Omental fat pad (tissue), 4 donors: Measurements from ENCODE around the gene APBA2. TPM values are rescaled to one million over a fixed set of nuclear protein-coding genes. Genes with fewer than 3 reads are reported as not detected.

Experiments
- ATAC-seq: fragments of 150-250 bp; one replicate; pipeline ENCODE4 v1.9.1; 2016; ENCODE audit warnings: mild to moderate bottlenecking, moderate library complexity; ENCODE audit not compliant: low FRiP score
- DNase-seq: peaks from one replicate; pipeline ENCODE4 v3.0.0-alpha.2; 2019; ENCODE audit warnings: low spot score
- total RNA-seq, 4 donors: library from RNA; depleted of rRNA; stranded (reverse); fragments of >200 nt; gene quantifications; one replicate each; pipeline ENCODE4 v1.1.0, GENCODE V29; 2016
- TF ChIP-seq, protein P1 (sequence below), 3 donors: fragments of 450-650 bp; IDR thresholded peaks; one replicate each; pipeline ENCODE4 v1.5.1; 2016 to 2017; ENCODE audit warnings: antibody characterized with exemption in 3 of 3, mild to moderate bottlenecking in 3 of 3, moderate library complexity in 2 of 3

The APBA2 gene
- total RNA-seq, 4 donors from 2014 or later: 0.93 to 4.3 (median 2.6) TPM

DNA sequence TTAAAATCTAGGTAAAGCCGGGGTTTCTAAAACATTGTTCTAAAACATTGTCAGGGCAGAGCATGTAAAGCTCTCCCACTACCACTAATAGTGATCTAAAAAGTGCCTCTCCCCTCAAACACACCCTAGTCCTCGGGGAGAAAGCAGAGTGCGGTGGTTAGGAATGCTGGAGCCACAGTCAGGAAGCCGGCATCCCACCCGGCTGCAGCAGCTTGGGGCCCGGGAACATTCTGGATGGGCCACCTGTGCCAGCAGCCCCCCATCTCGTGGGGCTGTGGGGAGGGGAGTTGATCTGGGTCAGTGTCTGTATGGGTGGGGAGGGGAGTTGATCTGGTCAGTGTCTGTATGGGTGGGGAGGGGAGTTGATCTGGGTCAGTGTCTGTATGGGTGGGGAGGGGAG lies 176.9 kb downstream of the APBA2 start:
- DNase-seq: no peak
- TF ChIP-seq, protein P1, sequence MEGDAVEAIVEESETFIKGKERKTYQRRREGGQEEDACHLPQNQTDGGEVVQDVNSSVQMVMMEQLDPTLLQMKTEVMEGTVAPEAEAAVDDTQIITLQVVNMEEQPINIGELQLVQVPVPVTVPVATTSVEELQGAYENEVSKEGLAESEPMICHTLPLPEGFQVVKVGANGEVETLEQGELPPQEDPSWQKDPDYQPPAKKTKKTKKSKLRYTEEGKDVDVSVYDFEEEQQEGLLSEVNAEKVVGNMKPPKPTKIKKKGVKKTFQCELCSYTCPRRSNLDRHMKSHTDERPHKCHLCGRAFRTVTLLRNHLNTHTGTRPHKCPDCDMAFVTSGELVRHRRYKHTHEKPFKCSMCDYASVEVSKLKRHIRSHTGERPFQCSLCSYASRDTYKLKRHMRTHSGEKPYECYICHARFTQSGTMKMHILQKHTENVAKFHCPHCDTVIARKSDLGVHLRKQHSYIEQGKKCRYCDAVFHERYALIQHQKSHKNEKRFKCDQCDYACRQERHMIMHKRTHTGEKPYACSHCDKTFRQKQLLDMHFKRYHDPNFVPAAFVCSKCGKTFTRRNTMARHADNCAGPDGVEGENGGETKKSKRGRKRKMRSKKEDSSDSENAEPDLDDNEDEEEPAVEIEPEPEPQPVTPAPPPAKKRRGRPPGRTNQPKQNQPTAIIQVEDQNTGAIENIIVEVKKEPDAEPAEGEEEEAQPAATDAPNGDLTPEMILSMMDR (IDR thresholded peaks at IDR 0.05): no peak
- ATAC-seq: no peak

GRCh38 chr15:29063646-29064045 lies 177.9 kb downstream of the APBA2 start:
- ATAC-seq (no peak), DNase-seq (no peak)
- TF ChIP-seq, protein P1 (IDR thresholded peaks at IDR 0.05): no peak

DNA sequence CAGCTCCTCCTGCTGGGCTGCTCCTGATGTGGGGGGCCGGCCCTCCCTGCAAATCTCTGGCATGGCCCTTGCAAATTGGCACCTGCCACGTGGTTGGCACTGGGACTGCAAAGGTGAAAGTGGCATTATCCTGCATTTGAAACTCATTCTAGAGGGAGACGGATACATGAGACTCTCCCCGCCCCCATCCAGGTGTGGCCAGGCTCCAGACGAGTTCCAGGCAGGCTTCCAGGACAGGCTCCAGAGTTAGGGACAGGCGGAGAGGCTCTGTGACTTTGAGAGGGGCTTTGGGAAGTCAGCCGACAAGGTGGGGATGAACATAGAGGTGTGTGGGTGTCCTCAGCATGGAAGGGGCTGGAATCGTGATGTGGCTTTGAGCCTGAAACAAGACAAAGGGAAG lies 178.5 kb downstream of the APBA2 start:
- TF ChIP-seq, protein P1 (IDR thresholded peaks at IDR 0.05): no peak
- no peak for ATAC-seq
- no peak for DNase-seq

DNA sequence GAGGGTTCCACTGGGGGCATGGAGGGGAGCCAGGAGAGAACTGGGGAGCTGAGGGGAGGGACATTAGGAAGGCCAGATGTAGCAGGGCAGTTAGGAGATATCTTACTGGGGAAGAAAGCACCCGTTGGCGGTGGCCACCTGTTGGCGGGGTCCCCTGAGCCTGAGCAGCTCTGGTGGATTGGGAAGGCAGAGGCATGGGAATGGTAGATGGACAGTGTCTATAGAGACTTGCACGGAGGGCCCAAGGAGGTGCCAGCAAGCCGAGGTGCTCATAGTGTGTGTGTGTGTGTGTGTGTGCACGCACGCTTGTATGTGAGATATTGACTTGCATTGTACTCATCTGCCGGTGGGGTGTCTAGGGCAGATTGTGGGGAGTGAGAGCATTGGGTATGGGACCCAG lies 179.0 kb downstream of the APBA2 start:
- ATAC-seq (no peak), DNase-seq (no peak)
- TF ChIP-seq, protein P1 (IDR thresholded peaks at IDR 0.05): no peak

- TF ChIP-seq, protein P1 (IDR thresholded peaks at IDR 0.05): no peak
- DNase-seq (no peak), ATAC-seq (no peak)
These were observed 179.8 kb downstream of the APBA2 start for GRCh38 chr15:29065571-29065970.

GRCh38 chr15:29066310-29066709 lies 180.5 kb downstream of the APBA2 start:
- DNase-seq: no peak
- TF ChIP-seq, protein P1 (IDR thresholded peaks at IDR 0.05): no peak
- no peak for ATAC-seq

DNA sequence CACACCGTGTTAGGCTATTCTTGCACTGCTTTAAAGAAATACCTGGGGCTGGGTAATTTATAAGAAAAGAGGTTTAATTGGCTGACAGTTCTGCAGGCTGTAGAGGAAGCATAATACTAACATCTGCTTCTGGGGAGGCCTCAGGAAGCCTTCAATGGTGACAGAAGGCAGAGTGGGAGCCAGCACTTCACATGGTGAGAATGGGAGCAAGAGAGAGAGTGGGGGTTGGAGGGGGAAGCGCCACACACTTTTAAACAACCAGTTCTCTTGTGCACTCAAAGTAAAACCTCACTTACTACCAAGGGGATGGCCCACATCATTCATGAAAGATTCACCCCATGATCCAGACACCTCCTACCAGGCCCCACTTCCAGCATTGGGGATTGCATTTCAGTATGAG lies 181.1 kb downstream of the APBA2 start:
- TF ChIP-seq, protein P1 (IDR thresholded peaks at IDR 0.05): no peak

More for the DNA sequence above, 181.1 kb downstream of the APBA2 start:
- no peak for ATAC-seq
- no peak for DNase-seq
